A549 (cell line): ENCODE data around the gene NRSN2.

ENCODE experiments used
- TF ChIP-seq, protein P1 (sequence below): fragments of >200 bp; sonication (Bioruptor Twin); formaldehyde crosslinking; IDR thresholded peaks from 3 replicates; pipeline ENCODE4 v1.5.1; 2016
- TF ChIP-seq, protein P2 (sequence below): fragments of 200-600 bp; sonication (generic); IDR thresholded peaks from 2 replicates; pipeline ENCODE4 v1.6.1; 2016; ENCODE audit warnings: antibody characterized with exemption, mild to moderate bottlenecking, moderate library complexity

DNA sequence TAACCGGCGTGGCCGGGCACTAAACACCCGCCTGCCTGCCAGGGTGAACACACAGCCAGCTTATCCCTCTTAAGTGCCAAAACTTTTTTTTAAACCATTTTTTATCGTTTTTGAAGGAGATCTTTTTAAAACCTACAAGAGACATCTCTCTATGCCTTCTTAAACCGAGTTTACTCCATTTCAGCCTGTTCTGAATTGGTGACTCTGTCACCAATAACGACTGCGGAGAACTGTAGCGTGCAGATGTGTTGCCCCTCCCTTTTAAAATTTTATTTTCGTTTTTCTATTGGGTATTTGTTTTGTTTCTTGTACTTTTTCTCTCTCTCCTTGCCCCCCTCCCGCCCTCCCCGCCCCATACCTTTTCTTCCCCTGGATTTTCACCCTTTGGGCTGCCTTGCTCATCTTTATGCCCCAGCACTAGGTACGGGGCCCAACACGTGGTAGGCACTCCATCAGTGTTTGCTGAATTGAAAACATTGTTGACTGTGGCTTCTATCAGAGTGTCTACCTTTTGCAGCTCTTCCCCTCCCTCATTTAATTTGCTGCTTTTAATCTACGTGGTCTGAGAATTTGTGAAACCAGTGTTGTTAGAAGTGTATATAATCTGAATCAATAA is 48.0 kb upstream of the NRSN2 start:
- TF ChIP-seq, protein P1, sequence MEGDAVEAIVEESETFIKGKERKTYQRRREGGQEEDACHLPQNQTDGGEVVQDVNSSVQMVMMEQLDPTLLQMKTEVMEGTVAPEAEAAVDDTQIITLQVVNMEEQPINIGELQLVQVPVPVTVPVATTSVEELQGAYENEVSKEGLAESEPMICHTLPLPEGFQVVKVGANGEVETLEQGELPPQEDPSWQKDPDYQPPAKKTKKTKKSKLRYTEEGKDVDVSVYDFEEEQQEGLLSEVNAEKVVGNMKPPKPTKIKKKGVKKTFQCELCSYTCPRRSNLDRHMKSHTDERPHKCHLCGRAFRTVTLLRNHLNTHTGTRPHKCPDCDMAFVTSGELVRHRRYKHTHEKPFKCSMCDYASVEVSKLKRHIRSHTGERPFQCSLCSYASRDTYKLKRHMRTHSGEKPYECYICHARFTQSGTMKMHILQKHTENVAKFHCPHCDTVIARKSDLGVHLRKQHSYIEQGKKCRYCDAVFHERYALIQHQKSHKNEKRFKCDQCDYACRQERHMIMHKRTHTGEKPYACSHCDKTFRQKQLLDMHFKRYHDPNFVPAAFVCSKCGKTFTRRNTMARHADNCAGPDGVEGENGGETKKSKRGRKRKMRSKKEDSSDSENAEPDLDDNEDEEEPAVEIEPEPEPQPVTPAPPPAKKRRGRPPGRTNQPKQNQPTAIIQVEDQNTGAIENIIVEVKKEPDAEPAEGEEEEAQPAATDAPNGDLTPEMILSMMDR: no peak
- TF ChIP-seq, protein P2, sequence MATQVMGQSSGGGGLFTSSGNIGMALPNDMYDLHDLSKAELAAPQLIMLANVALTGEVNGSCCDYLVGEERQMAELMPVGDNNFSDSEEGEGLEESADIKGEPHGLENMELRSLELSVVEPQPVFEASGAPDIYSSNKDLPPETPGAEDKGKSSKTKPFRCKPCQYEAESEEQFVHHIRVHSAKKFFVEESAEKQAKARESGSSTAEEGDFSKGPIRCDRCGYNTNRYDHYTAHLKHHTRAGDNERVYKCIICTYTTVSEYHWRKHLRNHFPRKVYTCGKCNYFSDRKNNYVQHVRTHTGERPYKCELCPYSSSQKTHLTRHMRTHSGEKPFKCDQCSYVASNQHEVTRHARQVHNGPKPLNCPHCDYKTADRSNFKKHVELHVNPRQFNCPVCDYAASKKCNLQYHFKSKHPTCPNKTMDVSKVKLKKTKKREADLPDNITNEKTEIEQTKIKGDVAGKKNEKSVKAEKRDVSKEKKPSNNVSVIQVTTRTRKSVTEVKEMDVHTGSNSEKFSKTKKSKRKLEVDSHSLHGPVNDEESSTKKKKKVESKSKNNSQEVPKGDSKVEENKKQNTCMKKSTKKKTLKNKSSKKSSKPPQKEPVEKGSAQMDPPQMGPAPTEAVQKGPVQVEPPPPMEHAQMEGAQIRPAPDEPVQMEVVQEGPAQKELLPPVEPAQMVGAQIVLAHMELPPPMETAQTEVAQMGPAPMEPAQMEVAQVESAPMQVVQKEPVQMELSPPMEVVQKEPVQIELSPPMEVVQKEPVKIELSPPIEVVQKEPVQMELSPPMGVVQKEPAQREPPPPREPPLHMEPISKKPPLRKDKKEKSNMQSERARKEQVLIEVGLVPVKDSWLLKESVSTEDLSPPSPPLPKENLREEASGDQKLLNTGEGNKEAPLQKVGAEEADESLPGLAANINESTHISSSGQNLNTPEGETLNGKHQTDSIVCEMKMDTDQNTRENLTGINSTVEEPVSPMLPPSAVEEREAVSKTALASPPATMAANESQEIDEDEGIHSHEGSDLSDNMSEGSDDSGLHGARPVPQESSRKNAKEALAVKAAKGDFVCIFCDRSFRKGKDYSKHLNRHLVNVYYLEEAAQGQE: no peak
